HFF-Myc (cell line): ENCODE results near the gene URB1.
A peak's percentile ranks its signal among the peaks of the same experiment; 100 is the strongest.

Experiments
- DNase-seq: peaks from one replicate; pipeline ENCODE4 v3.0.0-alpha.2; 2011; ENCODE audit warnings: low read depth; ENCODE audit errors: extremely low read depth
- H3K4me3 ChIP-seq: replicated peaks from 2 replicates; pipeline ENCODE4 v1.5.1; 2011; ENCODE audit warnings: low read depth, mild to moderate bottlenecking, control low read depth, low read length
- CTCF ChIP-seq: IDR thresholded peaks from 2 replicates; pipeline ENCODE4 v1.5.1; 2012; ENCODE audit warnings: mild to moderate bottlenecking, low read depth, low read length, control low read depth; ENCODE audit errors: missing control alignments

Gene URB1

GRCh38 chr21:32411350-32412161 lies 18.7 kb upstream of the URB1 start:
- H3K4me3 ChIP-seq: peak overlapping the region; percentile 62
- DNase-seq: no peak
- TF ChIP-seq CTCF: no peak

DNA sequence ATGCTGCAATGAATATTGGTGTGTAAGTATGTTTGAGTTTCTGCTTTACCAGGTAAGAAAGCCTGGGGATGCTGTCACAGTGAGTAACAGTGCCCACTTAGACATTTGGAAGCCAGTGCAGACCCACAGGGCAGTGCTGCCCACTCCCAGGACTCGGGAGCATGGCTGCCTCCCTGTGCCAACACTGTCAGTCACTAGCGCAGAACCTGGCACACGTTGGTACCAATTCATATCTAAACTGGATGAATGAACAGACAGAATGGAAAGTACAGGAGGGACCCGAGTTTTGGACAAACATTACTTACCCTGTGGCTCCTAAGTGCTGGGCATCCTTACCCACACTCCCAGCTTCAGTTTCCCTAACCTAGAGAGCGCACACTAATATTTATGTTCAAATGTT lies 18.1 kb upstream of the URB1 start:
- no peak for DNase-seq
- peak overlapping the region; percentile 62 for H3K4me3 ChIP-seq
- TF ChIP-seq CTCF: no peak

- H3K4me3 ChIP-seq: no peak overlapping the region
- TF ChIP-seq CTCF: no peak
- no peak for DNase-seq
Observed at GRCh38 chr21:32410291-32410690, 17.5 kb upstream of the URB1 start.

GRCh38 chr21:32406405-32406804 lies 13.6 kb upstream of the URB1 start:
- no peak for DNase-seq
- no peak for TF ChIP-seq CTCF
- H3K4me3 ChIP-seq: no peak overlapping the region

- peak; percentile 61 for TF ChIP-seq CTCF
- peak; percentile 66 for DNase-seq
- H3K4me3 ChIP-seq: no peak overlapping the region
Observed at GRCh38 chr21:32403201-32403777, 10.5 kb upstream of the URB1 start.

GRCh38 chr21:32393677-32394001 lies 827 bp upstream of the URB1 start:
- TF ChIP-seq CTCF: no peak
- peak overlapping the region; percentile 93 for H3K4me3 ChIP-seq
- DNase-seq: no peak
